Caco-2 (cell line): Measurements from ENCODE around the gene SYT1. TPM values are rescaled to one million over a fixed set of nuclear protein-coding genes. Genes with fewer than 3 reads are reported as not detected.

ENCODE experiments used
- BruUV-seq: library from RNA; stranded (reverse); fragments of 400-500 nt; replicated peaks from 2 replicates; lab custom pipeline; 2021; lab: Mats Ljungman, UMichigan
- CTCF ChIA-PET: fragments of 300-600 bp; sonication (Branson Sonifier 250); formaldehyde crosslinking; loops from one replicate; lab custom pipeline; 2022; ENCODE audit warnings: antibody characterized with exemption; lab: Charles Lee
- POLR2A ChIA-PET: fragments of 300-600 bp; sonication (Branson Sonifier 250); formaldehyde crosslinking; loops from one replicate; lab custom pipeline; 2022; ENCODE audit warnings: antibody characterized with exemption; lab: Charles Lee
- DNase-seq, 2 experiments: peaks; one replicate each; pipeline versions ENCODE4 v3.0.0 to v3.0.0-alpha.2; 2020 to 2022
- H3K27me3 ChIP-seq: replicated peaks from 2 replicates; pipeline ENCODE4 v1.6.0; 2011; ENCODE audit warnings: low read length; ENCODE audit not compliant: control insufficient read depth, insufficient read depth
- H3K36me3 ChIP-seq: 2 replicates; pipeline ENCODE4 v1.5.1; 2011; ENCODE audit warnings: low read length; ENCODE audit not compliant: control insufficient read depth, insufficient read depth
- H3K4me1 ChIP-seq: fragments of 250-450 bp; sonication (Bioruptor Pico); 2 replicates; pipeline ENCODE4 v1.5.1; 2020; ENCODE audit warnings: mild to moderate bottlenecking
- H3K4me3 ChIP-seq: 2 replicates; pipeline ENCODE4 v1.5.1; 2011; ENCODE audit warnings: low read depth, mild to moderate bottlenecking, control low read depth, low read length
- H3K9me3 ChIP-seq: fragments of 250-450 bp; sonication (Bioruptor Pico); 2 replicates; pipeline ENCODE4 v1.5.1; 2020; ENCODE audit warnings: mild to moderate bottlenecking, moderate library complexity
- H3K27ac Mint-ChIP-seq: one replicate; pipeline ENCODE4 v1.8.0; 2022; ENCODE audit warnings: mixed read lengths; ENCODE audit not compliant: unreplicated experiment
- H3K27me3 Mint-ChIP-seq: one replicate; pipeline ENCODE4 v1.8.0; 2022; ENCODE audit warnings: mixed read lengths; ENCODE audit not compliant: insufficient read depth, unreplicated experiment
- H3K36me3 Mint-ChIP-seq: one replicate; pipeline ENCODE4 v1.8.0; 2022; ENCODE audit warnings: mild to moderate bottlenecking, mixed read lengths; ENCODE audit not compliant: insufficient read depth, unreplicated experiment
- H3K4me1 Mint-ChIP-seq: one replicate; pipeline ENCODE4 v1.8.0; 2022; ENCODE audit warnings: low read depth, mixed read lengths; ENCODE audit not compliant: unreplicated experiment
- H3K4me3 Mint-ChIP-seq: one replicate; pipeline ENCODE4 v1.8.0; 2022; ENCODE audit warnings: mild to moderate bottlenecking, moderate library complexity, mixed read lengths; ENCODE audit not compliant: unreplicated experiment
- H3K9me3 Mint-ChIP-seq: one replicate; pipeline ENCODE4 v1.8.0; 2022; ENCODE audit warnings: mixed read lengths; ENCODE audit not compliant: unreplicated experiment
- CTCF ChIP-seq, 2 experiments: fragments of 200-600 bp in 1 of 2; IDR thresholded peaks; 1 replicate in 1 of 2; 2 replicates in 1 of 2; pipeline versions ENCODE4 v1.5.1 to v1.8.0; 2011 to 2022; ENCODE audit warnings: antibody characterized with exemption in 1 of 2, control low read depth in 1 of 2, inconsistent platforms in 1 of 2, low read depth in 1 of 2, low read length in 1 of 2, mild to moderate bottlenecking in 1 of 2, moderate library complexity in 1 of 2; ENCODE audit not compliant: insufficient read depth in 1 of 2, severe bottlenecking in 1 of 2, unreplicated experiment in 1 of 2
- intact Hi-C: fragments of 100-400 bp; cut with micrococcal nuclease; formaldehyde crosslinking; loops from one replicate; pipeline ENCODE4 v1.10.0; 2022; ENCODE audit not compliant: unreplicated experiment
- total RNA-seq: library from RNA; stranded (reverse); gene quantifications from 2 replicates; pipeline ENCODE4 v1.2.3, GENCODE V29; 2022

The SYT1 gene
- total RNA-seq, 1 experiment from 2014 or later: 0.39 TPM

DNA sequence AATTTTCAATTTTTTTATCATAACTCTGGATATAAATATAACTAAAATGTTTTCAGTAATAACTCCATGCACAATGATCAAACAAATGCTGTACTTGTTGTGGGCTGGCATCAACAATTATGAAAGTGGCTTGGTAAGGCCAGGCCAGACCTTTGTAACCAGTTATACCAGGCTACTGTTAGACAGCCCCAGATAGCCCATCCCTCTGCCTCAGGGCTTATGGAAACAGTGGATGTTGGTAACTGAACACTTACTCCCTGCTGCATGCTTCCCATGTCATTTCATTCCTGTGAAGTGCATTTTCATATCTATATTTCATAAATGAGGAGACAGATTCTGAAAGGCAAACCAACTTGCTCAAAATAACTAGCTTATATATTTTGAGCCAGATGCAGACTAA is 195.0 kb downstream of the SYT1 start:
- peaks cover under 1% of the 10 kb centered on the region for H3K27me3 Mint-ChIP-seq
- no peaks in the 10 kb centered on the region for H3K9me3 Mint-ChIP-seq
- no peaks in the 10 kb centered on the region for H3K27me3 ChIP-seq
- no peak overlapping the region for H3K27ac Mint-ChIP-seq
- H3K4me3 Mint-ChIP-seq: no peak overlapping the region
- TF ChIP-seq CTCF (IDR thresholded peaks at IDR 0.05; ENCODE audit: insufficient read depth in 1 of 2, low read depth in 1 of 2, low read length in 1 of 2, severe bottlenecking in 1 of 2, unreplicated experiment in 1 of 2): no peak
- no peaks in the 10 kb centered on the region for H3K4me1 Mint-ChIP-seq
- BruUV-seq: no TSS peak
- no peaks in the 10 kb centered on the region for H3K9me3 ChIP-seq
- ChIA-PET CTCF (no interaction called here), POLR2A (no interaction called here)
- H3K36me3 ChIP-seq: no peaks in the 10 kb centered on the region
- H3K4me3 ChIP-seq: no peak overlapping the region
- peaks cover 14% of the 10 kb centered on the region for H3K4me1 ChIP-seq
- no peaks in the 10 kb centered on the region for H3K36me3 Mint-ChIP-seq
- DNase-seq: no peak
- intact Hi-C loops: no loop called here

DNA sequence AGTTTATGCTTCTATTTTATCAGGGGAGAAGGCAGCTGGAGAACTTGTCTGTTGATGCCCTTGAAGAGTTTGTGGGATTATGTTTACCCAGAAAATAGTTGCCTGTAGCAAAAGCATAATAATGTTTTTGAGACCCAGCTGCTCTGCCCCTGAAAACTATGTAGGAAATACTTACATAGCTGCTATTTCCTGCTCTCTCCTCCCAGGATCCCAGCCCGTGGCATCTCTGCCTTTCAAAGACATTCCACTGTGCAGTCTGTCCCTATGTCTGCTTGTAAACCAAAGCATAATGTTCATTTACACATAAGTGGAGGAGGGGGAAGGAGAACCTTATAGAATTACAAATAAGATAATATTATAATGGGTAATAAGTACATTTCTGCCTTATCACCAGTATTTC is 198.7 kb downstream of the SYT1 start:
- Histone ChIP-seq H3K36me3 (no peaks in the 10 kb centered on the region), H3K4me3 (no peak overlapping the region), H3K27me3 (no peaks in the 10 kb centered on the region), H3K4me1 (peaks cover 7% of the 10 kb centered on the region), H3K9me3 (no peaks in the 10 kb centered on the region)
- peaks cover 3% of the 10 kb centered on the region for H3K27me3 Mint-ChIP-seq
- H3K9me3 Mint-ChIP-seq: no peaks in the 10 kb centered on the region
- intact Hi-C loops: no loop called here
- no peak overlapping the region for H3K4me3 Mint-ChIP-seq
- no peaks in the 10 kb centered on the region for H3K36me3 Mint-ChIP-seq
- H3K4me1 Mint-ChIP-seq: no peaks in the 10 kb centered on the region
- no peak for DNase-seq
- CTCF ChIA-PET: no interaction called here
- no peak overlapping the region for H3K27ac Mint-ChIP-seq
- TF ChIP-seq CTCF (IDR thresholded peaks at IDR 0.05; ENCODE audit: insufficient read depth in 1 of 2, low read depth in 1 of 2, low read length in 1 of 2, severe bottlenecking in 1 of 2, unreplicated experiment in 1 of 2): no peak
- POLR2A ChIA-PET: no interaction called here
- no TSS peak for BruUV-seq

DNA sequence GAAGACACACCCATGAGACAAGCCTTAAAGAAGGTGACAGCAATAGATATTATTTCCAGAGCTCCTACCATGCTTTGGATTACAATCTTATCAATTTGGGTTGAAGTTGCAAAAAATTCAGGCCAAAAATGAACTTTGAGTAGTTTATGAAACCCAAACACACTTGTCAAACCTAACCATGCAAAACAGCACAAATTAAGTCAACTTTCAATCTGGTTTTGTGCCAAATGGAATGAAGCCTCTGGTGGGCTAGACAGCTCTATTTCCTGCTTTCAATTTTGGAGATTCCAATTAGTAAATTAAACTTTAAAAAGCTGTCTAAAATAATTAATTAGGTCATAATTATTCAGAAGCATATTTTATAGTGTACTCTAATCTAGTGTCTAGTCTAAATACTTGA is 203.4 kb downstream of the SYT1 start:
- no peaks in the 10 kb centered on the region for H3K9me3 ChIP-seq
- Mint-ChIP-seq H3K4me3 (no peak overlapping the region), H3K27me3 (peaks cover 3% of the 10 kb centered on the region), H3K27ac (no peak overlapping the region), H3K4me1 (no peaks in the 10 kb centered on the region), H3K36me3 (no peaks in the 10 kb centered on the region), H3K9me3 (no peaks in the 10 kb centered on the region)
- no peak for DNase-seq
- H3K27me3 ChIP-seq: no peaks in the 10 kb centered on the region
- no peaks in the 10 kb centered on the region for H3K36me3 ChIP-seq
- no peak overlapping the region for H3K4me3 ChIP-seq
- CTCF ChIA-PET: no interaction called here
- no TSS peak for BruUV-seq
- TF ChIP-seq CTCF (IDR thresholded peaks at IDR 0.05; ENCODE audit: insufficient read depth in 1 of 2, low read depth in 1 of 2, low read length in 1 of 2, severe bottlenecking in 1 of 2, unreplicated experiment in 1 of 2): no peak
- intact Hi-C loops: no loop called here
- no peaks in the 10 kb centered on the region for H3K4me1 ChIP-seq
- POLR2A ChIA-PET: no interaction called here
